Smooth muscle cell of the brain vasculature (primary cell): ENCODE data around the gene DVL2.

ENCODE experiments used
- DNase-seq: peaks from one replicate; pipeline ENCODE4 v3.0.0-alpha.2; 2012; ENCODE audit warnings: low read depth, low spot score

Gene DVL2

GRCh38 chr17:7219812-7220592 is 14.3 kb downstream of the DVL2 start, which contains the start of the genes ACADVL and DLG4:
TSS of gene ACADVL (plus strand) at chr17:7219938. CDS start at chr17:7219985, 47 bp downstream.
TSS of gene DLG4 (minus strand) at chr17:7219836.
- DNase-seq, result no peak

DNA sequence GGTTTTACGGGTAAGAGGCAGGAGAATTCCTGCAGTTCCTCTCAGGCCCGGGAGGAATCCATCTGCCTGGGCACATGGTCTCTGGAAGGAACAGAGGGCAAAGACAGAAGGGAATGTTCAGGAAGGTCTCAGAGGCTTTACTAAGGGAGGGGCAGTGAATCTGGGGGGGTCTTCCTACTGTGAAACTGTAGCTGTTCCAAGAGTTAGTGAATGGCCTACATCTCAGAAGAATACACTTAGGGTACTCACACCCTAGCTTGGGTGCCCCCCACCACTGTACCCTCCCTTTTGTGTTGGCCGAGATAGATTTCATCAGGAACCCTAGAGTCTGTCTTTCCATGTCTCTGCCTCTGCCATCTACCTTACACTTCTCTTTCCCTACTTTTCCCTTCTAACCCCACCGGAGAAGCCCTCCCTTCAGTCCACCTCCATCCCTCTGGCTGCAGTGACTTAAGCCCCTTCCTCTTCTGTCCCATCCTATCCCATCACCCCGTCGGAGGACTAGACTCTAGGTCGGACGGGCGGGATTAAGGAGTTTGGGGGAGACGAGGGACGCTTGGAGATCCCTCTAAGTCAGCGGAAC is 15.0 kb downstream of the DVL2 start:
- no peak for DNase-seq

- no peak for DNase-seq
Measured at GRCh38 chr17:7218758-7219157, 15.6 kb downstream of the DVL2 start.

DNA sequence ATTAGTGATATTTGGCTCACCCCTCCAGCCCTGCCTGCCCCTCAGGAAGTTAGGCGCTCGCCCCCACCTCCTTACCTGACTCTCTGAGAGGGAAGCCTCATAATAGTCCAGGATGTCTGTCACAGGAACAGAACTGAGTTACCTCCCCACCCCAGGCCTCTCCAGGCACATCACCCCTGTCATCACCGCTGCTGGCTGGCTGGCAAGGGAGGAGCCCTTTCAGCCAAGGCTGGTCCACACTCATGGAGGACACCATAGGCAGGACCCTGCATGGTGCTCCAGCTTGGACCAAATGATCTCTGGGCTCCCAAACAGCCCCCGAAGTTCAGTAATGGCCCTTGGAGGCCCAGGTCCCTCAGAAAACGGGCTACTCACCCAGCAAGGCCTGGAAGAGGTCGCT is 16.2 kb downstream of the DVL2 start:
- DNase-seq, result no peak

- DNase-seq, result no peak
Measured at GRCh38 chr17:7217113-7217987, 17.0 kb downstream of the DVL2 start.

GRCh38 chr17:7216242-7217112 is 17.8 kb downstream of the DVL2 start:
- no peak for DNase-seq

DNA sequence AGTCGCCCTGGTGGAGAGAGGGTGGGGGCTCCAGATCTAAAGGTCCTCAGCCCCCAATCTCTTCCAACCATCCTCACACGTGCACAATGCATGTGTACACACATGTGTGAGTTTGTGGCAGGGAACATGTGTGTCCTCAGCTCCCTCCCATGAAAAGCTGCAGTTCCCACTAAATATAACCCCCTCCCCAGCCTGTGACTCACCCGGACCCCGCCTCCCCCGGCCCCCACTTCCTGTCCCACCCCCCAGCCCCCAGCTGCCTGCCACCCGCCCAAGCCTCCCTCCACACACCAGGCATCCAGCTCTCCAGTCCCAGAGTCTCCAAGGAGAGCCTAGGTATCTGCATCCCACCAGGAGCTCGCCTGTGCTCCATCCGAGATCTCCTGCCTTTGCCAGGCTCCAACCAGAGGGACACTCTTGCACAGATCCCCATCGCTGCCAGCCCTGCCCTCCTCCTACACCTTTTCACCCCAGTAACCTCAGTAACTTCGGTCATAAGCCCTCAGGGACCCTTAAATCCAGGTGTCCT is 18.6 kb downstream of the DVL2 start:
- DNase-seq, result no peak

DNA sequence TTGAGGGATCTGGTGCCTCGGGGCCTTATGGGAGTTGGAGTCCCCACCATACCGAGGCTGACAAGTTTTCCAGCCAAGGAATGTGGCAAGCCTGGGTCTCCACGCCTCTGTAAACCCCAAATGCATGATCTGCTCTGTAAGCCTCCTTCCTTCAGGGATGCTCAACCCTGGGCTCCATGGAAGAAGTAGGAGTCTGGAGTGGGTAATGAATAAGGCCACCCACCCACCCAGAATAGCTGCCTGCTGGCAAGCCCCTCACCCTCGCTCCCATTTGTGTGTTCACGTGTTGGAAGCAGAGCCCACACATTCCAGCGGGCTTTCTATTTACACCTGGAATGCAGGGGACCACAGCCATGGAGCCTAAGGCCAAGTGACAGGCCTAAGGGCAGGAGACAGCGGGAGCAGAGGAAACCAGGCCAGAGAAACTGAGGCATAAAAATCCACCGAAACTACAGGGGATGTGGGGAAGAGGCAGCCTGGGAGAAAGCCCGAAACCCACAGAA is 19.1 kb downstream of the DVL2 start:
- DNase-seq, result no peak

- DNase-seq, result peak; percentile 92
Measured at GRCh38 chr17:7214300-7215135, 19.8 kb downstream of the DVL2 start.

DNA sequence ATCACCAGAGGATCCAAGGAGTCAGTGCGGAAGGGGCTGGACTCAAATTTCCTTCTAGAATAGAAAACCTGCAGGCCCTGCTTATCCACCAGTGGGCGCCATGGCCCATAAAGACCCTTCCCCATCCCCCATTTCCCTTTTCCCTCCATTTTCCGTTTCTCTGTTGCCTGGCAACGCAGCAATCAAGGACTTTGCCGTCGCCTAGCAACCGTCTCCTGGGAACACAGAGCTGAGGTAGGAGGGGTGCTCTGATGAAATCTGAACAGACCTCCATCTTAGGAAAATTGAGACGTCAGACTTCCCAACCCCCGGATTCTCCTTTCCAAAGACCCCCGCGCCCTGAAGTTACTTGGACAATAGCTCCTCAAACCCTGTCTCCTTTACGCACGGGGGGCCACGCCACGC is 20.4 kb downstream of the DVL2 start:
- no peak for DNase-seq

DNA sequence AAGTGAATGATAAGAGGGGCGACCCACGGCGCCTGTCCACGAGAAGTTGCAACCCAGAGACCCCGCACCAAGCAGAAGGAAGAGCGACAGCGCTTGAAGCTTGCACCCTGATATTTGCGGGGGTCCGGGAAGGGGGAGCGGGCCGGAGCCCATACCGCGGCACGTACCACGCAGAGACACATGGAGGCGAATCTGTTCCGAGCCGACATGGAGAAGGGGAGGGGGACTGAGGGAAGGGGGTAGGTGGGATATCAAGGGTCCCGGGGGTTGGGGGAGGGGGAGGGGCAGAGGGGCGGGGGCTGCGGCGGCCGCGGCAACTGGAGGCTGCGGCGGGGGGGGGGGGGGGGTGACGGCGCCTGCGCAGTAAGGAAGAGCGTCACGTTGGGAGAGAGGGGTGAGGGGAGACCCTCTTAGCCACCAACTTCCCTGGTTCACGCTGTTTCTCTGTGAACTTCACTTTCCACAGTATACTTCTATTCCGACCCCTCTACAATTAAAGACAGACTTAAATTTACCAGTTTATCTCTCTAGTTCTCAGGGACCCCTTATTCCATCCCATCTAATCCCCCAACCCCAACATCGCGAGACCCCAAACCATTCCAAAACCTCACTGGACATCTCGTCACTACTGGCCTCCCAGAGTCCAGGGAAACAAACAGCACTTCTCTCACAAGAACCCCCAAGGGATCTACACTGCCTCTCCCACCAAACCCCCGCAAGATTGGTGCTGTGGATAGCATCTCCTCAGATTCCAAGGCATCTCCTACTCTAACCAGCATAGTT is 22.6 kb downstream of the DVL2 start:
- no peak for DNase-seq

DNA sequence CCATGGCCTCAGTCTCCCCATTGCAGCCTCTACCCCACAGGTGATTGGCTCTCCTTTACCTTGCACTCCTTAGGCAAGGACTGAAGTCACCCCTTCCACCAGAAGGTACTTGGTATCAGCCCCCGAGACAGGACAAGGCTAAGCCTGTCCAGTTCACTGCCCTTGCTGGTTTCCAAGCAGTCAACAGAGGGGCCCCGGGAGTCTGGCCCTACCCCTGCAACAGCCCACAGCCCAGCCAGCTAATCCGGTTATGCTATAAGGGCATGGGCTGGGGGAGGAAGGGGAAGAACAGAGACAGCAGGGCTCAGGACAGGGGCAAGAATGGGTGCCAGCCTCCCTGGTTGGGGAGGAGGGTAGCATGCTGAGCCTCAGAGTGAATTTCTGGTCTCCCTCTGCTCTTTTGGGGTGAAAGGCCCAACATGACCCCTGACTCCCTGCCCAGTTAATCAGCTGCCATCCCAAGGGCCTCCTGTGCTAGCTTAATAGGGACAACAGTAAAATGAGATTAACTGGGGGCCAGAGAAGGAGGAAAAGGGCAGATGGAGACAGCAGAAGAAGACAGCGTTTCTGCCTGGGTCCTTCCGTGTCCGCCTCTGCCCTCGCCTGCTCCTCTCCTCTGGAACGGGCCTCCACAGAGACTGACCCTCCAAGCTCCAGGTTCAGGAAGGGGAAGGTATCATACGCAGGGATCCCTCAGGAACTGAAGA is 25.4 kb downstream of the DVL2 start:
- DNase-seq, result no peak

- no peak for DNase-seq
Measured at GRCh38 chr17:7208027-7208571, 26.2 kb downstream of the DVL2 start.

DNA sequence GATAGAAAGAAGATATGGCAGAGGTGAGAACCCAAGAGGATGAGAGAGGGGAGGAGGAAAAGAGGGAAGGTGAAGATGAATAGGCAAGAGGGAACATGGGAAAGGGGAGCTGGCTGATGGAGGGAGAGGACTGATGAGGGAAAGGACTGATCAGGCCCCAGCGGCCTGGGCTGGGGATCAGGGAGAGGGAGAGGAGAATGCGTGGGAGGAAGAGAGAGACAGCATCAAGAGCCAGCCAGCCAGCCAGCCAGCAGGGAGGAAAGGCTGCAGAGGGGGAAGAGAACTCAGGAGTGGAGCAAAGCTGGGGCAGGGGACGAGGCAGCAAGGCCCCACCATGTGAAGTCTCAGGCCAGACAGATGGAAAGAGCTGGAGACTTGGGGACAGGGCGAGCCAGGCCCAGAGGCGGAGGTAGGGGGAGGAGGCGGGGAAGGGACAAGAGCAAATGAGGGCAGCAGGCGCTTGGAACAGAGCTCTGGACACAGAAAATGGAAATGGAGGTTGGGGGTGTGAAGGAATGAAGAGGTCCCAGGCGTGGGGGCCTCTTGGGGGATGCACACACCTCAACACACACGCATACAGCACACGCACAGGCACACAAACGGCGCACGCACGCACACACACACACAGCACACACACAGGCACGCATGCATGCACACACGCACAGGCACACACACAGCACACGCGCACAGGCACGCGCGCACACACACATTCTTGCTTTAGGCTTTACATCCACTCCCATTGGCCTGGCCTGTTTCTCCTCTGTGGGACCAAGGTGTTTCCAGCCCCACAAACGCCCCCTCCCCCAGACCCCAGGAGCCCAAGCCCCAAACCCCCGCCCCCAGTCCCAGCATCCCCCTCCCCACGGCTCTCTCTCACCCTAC is 27.0 kb downstream of the DVL2 start:
- no peak for DNase-seq

DNA sequence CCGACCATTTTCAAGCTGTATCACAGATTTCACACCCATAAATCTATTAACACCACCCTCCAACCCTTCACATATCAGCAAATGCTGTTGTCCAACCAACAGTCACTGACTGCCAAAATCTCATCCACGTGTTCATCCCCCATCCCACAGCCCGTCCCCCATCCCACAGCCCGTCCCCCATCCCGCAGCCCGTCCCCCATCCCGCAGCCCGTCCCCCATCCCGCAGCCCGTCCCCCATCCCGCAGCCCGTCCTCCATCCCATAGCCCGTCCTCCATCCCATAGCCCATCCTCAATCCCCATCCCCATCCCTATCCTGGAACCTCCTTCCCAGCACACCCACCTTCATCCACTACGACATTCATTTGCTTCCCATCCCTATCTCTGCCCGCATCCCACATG is 28.8 kb downstream of the DVL2 start:
- DNase-seq, result no peak

DNA sequence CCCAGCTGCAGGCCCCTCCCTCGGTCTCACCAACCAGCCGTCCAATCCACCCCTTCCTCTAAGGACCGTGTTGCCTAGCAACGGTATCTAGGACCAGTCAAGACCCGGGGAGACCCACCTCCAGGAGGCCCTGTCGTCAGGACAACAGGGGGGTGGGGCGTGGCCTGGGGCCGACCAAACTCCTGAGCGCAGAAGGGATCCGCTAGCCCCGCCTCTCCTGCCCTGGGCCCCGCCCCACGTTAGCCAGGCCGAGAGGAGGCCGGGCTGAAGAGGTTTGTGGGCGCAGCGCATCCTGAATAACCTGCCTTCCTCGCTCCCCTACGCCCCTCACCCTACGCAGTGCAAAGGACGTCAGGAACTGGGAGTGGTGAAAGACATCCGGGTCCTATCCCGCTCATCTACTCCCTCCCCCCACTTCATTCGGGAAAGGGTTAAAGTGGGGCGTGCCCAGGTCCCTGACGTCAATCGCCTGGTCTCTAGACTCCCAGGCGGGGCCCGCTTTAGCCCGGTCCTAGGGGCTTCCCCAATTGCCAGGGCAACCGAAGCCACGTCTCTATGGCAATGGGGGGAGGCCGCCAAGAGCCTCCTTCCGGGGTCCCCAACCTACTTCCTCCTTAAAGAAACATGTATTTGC is 29.4 kb downstream of the DVL2 start:
- DNase-seq, result peak; percentile 66

DNA sequence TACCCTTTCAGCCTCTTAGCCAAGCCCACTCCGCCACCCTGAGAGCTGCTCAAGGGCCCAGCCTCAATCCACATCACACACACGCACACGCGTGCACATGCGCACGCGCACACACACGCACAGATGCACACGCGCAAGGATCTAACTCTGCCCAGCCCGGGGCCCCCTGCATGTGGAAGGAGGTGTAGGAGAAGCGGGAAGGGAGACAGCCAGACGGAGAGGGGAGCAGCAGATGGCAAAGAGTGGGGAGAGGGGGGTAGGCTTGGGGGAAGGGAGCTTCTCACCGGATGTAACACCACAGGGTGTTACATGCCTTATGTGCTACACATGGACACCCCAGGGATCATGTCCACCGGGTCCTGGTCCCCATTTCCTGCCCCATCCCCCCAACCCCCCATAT is 30.0 kb downstream of the DVL2 start:
- no peak for DNase-seq
